ENCODE data around the gene FECH.
"Not testable (repeated sequence)": the region's sequence is repeated elsewhere in the genome, so short reads cannot be mapped to it uniquely, and the experiment has no call there.

Gene FECH

DNA sequence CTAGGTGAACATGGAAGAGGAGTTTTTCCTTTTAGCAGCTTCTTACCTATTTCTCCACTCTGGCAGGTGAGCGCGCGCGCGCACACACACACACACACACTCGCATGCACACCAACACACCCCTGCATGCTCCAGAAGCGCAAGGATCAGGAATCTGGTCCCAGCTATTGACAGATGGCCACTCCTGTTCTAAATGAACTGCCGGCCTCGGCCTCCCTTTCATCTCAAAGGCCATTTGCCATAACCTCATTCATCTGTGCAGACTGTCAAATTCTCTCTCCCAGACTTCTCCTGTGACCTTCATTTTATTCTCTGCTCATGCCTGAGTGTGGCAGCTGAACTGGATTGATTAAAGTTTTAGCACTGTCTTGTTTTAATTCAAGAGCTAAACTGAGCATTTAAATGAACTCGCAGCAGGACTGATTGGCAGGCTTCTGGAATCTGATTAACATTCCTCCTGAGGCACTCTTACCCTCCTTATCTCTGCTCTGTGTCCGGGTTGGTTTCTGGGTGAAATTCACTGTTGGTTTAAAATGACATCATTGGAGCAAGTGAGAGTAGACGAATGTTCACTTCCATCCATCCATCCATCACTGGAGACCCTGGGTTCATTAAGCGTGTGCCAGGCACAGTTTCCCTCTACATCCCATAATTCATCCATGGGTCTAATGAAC, 58.8 kb downstream of the FECH start:
- H3K27me3 Mint-ChIP-seq: no peaks in the 10 kb centered on the region
- H3K27ac Mint-ChIP-seq: no peak overlapping the region
- H3K36me3 Mint-ChIP-seq: no peaks in the 10 kb centered on the region
- no peaks in the 10 kb centered on the region for H3K9me3 Mint-ChIP-seq (ENCODE audit: low read depth)
- H3K4me3 Mint-ChIP-seq: no peak overlapping the region
- no peaks in the 10 kb centered on the region for H3K4me1 Mint-ChIP-seq (ENCODE audit: low read depth)

DNA sequence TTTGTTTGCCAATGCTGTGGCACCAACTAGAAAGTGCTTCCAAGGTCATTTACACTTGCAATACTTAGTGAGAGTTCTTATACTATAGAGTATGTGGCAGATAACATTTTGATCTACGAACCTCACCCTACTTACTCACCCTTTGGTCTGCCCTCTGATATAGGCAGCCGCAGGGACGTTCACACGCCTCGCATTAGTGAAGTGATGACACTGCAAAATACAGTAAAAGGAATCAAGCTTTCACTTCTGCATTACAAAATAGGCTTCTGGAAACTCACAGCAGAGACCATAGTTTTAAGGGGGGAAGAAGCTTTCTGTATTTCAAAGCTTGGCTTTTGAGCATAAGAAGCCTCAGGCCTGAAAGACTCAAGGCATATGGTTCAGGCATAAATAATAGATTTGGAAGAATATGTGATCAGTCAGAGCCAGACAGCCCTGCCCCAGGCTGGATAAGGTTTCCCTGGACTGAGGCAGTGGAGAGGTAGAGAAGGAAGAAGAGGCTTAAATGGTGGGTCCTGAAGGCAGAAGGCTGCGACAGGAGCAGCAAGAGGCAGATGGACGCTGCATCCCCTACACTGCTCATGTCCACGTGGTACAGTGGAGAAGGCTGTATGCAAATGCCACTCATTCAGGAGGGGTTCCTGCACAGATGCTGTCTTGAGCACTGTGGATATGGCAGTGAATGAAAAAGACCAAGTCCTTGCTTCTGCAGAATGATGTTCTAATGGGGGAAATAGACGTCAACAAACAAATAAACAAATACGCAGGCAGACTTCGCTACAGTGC, 63.1 kb downstream of the FECH start:
- no peaks in the 10 kb centered on the region for H3K36me3 Mint-ChIP-seq
- H3K27ac Mint-ChIP-seq: no peak overlapping the region
- no peak overlapping the region for H3K4me3 Mint-ChIP-seq
- H3K9me3 Mint-ChIP-seq (ENCODE audit: low read depth): no peaks in the 10 kb centered on the region
- H3K4me1 Mint-ChIP-seq (ENCODE audit: low read depth): no peaks in the 10 kb centered on the region
- H3K27me3 Mint-ChIP-seq: peaks cover 8% of the 10 kb centered on the region

DNA sequence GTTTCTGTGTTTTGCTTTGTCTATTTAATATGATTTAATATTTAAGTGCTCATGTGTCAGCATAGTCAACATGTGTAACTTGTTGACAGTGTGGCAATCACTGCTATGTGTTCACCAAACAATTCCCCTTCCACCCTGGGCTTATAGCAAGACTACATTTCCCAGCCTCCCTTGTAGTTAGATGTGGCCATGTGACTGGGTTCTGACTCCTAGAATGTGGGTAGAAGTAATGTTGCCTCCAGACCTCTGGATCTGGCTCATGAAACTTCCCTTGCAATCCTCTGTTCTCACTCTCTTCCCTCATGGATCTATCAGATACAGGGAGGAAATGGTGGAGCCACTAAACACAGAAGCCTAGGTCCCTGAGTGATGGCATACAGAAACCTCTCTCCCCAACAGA, 64.2 kb downstream of the FECH start:
- not testable (repeated sequence) for H3K27me3 Mint-ChIP-seq; H3K4me3 Mint-ChIP-seq; H3K9me3 Mint-ChIP-seq (ENCODE audit: low read depth); H3K27ac Mint-ChIP-seq; H3K4me1 Mint-ChIP-seq (ENCODE audit: low read depth); H3K36me3 Mint-ChIP-seq

DNA sequence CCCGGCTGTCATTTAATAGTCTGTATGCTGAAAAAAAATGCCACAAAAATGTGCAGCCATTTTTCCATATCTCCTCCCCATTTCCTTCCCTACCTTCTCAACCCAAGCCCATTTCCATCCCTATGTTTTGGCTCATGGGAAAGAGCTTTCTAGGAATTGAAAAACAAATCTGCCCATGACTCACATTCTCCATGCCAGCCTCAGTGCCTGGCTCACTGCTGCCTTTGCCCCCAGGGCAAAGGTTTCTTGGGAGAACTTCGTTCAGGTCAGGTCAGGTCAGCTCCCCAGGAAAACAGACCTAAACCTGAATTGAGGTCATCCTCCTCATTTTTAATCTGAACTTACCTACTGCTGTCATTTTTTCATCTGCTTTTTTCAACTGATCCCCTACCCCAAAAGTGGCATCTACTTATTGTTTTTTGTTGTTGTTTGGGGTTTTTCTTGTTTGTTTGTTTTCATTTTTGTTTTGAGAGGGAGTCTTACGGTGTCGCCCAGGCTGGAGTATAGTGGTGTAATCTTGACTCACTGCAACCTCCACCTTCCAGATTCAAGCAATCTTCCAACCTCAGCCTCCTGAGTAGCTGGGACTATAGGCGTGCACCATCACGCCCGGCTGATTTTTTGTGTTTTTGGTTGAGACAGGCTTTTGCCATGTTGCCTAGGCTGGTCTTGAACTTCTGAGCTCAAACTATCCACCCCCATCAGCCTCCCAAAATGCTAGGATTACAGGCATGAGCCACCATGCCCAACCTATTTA, 66.7 kb downstream of the FECH start:
- H3K27me3 Mint-ChIP-seq: peaks cover 17% of the 10 kb centered on the region

DNA sequence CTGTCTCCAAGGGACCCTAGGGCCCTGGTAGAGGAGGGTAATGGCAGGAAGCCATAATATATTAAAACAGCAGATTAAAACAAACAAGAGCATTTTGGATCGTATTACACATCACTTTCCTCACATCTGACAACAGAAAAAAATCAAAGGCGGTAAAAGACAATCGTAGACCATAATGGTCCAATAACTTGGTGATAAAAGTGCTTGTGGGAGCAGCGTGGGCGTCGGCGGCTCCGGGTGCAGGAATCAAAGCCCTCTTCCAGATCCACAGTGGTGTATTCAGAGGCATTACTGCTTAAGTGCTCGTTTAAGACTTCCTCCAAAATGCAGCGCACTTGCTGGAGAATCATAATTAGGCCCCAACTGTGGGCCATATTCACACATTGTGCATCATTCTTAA, 68.0 kb downstream of the FECH start:
- Mint-ChIP-seq H3K27me3 (peaks cover 17% of the 10 kb centered on the region), H3K27ac (no peak overlapping the region)

More for the DNA sequence above, 66.7 kb downstream of the FECH start:
- no peak overlapping the region for H3K27ac Mint-ChIP-seq
- H3K4me3 Mint-ChIP-seq: no peak overlapping the region
- H3K9me3 Mint-ChIP-seq (ENCODE audit: low read depth): no peaks in the 10 kb centered on the region
- no peaks in the 10 kb centered on the region for H3K4me1 Mint-ChIP-seq (ENCODE audit: low read depth)
- no peaks in the 10 kb centered on the region for H3K36me3 Mint-ChIP-seq

DNA sequence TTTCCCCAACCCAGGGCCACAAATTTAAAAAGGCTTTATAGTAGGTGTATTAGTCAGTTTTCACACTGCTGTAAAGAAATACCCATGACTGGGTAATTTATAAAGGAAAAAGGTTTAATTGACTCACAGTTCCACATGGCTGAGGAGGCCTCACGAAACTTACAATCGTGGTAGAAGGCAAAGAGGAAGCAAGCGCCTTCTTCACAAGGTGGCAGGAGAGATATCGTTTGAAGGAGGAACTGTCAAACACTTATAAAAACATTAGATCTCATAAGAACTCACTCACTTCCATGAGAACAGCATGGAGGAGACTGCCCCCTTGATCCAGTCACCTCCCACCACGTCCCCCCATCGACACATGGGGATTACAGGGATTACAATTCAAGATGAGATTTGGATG, 70.4 kb downstream of the FECH start:
- no peaks in the 10 kb centered on the region for H3K4me1 Mint-ChIP-seq (ENCODE audit: low read depth)
- H3K27ac Mint-ChIP-seq: no peak overlapping the region
- peaks cover 17% of the 10 kb centered on the region for H3K27me3 Mint-ChIP-seq
- H3K9me3 Mint-ChIP-seq (ENCODE audit: low read depth): no peaks in the 10 kb centered on the region
- H3K36me3 Mint-ChIP-seq: no peaks in the 10 kb centered on the region
- H3K4me3 Mint-ChIP-seq: no peak overlapping the region

More for the DNA sequence above, 68.0 kb downstream of the FECH start:
- Mint-ChIP-seq H3K9me3 (ENCODE audit: low read depth) (no peaks in the 10 kb centered on the region), H3K4me1 (ENCODE audit: low read depth) (no peaks in the 10 kb centered on the region), H3K4me3 (no peak overlapping the region), H3K36me3 (no peaks in the 10 kb centered on the region)

DNA sequence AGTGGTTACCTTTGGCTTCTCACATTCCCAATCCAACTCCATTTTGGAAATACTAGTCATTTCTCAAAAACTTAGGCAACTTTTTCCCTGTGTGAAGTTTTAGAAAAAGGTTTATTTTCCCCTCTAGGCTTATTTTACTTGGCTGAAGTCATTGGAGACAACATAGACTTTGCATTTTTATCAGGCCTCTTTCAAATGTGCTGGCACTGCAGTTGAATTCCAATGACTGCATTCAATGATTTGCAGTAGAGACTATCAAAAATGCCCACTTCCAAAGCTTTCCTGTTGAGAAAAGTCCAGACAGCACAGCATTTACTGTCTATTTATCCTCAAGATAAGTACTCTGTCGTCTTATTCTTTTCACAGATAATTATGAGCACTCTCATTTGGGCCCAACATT, 81.3 kb downstream of the FECH start:
- peaks cover 20% of the 10 kb centered on the region for H3K27me3 Mint-ChIP-seq

DNA sequence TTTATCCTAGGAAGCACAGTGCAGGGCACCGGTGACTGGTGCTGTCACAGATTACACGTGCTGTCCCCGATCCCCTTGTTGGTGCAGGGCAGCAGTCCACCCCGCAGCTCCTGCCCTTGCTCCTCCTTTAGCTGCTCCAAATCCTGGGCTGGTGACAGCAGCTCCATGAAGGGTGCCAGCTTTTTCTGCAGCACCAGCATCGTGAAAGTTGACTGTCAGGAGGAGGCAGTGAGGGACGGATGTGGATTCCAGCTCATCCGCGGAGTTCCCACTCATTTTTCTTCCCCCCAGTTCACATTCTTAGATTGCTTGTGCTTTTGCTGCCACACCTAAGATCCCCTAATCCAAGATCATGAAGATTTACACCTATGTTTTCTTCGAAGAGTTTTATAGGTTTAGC, 83.9 kb downstream of the FECH start:
- Mint-ChIP-seq H3K27ac (no peak overlapping the region), H3K36me3 (no peaks in the 10 kb centered on the region), H3K4me3 (no peak overlapping the region), H3K9me3 (ENCODE audit: low read depth) (no peaks in the 10 kb centered on the region), H3K27me3 (peaks cover 5% of the 10 kb centered on the region), H3K4me1 (ENCODE audit: low read depth) (no peaks in the 10 kb centered on the region)

More for the DNA sequence above, 81.3 kb downstream of the FECH start:
- no peak overlapping the region for H3K27ac Mint-ChIP-seq
- H3K36me3 Mint-ChIP-seq: no peaks in the 10 kb centered on the region
- no peaks in the 10 kb centered on the region for H3K9me3 Mint-ChIP-seq (ENCODE audit: low read depth)
- no peaks in the 10 kb centered on the region for H3K4me1 Mint-ChIP-seq (ENCODE audit: low read depth)
- no peak overlapping the region for H3K4me3 Mint-ChIP-seq

DNA sequence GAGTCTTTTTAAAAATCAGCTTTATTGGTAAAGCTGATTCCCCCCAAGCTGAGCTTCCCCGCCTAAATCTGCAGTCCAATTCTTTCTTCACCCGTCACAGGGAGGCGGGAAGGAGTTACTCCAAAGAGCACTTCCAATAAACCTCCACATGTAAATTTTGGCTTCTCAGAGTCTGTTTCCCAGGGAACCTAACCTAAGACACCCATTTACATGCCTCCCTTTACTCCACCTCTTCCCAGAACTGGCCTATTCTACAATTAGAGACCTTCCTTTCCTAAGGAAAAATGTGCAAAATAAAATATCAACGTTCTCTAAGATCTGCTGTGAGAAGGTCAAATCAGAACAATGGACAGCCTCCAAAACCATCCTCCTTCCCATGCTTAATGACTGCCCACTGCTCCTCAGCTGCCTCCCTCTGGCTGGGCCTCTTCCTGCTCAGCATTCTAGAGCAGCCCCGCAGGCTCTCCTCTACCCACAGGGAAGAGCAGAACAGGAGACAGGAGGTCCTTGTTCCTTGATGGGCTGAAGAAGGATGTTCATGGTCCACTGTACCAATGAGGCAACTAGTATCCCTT, 87.7 kb downstream of the FECH start:
- Mint-ChIP-seq H3K9me3 (ENCODE audit: low read depth) (no peaks in the 10 kb centered on the region), H3K27ac (no peak overlapping the region), H3K4me1 (ENCODE audit: low read depth) (no peaks in the 10 kb centered on the region), H3K36me3 (no peaks in the 10 kb centered on the region), H3K27me3 (peaks cover 2% of the 10 kb centered on the region), H3K4me3 (no peak overlapping the region)
